HEK293 (cell line): ENCODE results near the gene SEC16A.

Source experiments
- HOXC10 ChIP-seq: sonication (generic); formaldehyde crosslinking; IDR thresholded peaks from 2 replicates; pipeline ENCODE4 v1.8.1; 2023; ENCODE audit warnings: mild to moderate bottlenecking, missing genetic modification reagents
- KLF10 ChIP-seq: fragments of 450-650 bp; IDR thresholded peaks from 2 replicates; pipeline ENCODE4 v1.5.1; 2018; ENCODE audit warnings: missing biosample characterization, mild to moderate bottlenecking, missing genetic modification characterization
- KLF7 ChIP-seq: fragments of 450-650 bp; formaldehyde crosslinking; IDR thresholded peaks from 2 replicates; pipeline ENCODE4 v1.5.1; 2016; ENCODE audit warnings: missing biosample characterization, missing genetic modification characterization, borderline replicate concordance
- KLF8 ChIP-seq: fragments of 450-650 bp; formaldehyde crosslinking; IDR thresholded peaks from 2 replicates; pipeline ENCODE4 v1.5.1; 2016; ENCODE audit warnings: missing biosample characterization, missing genetic modification characterization
- PBX3 ChIP-seq: sonication (generic); formaldehyde crosslinking; IDR thresholded peaks from 2 replicates; pipeline ENCODE4 v1.8.1; 2022; ENCODE audit warnings: mild to moderate bottlenecking, moderate library complexity, missing genetic modification reagents
- SP2 ChIP-seq: fragments of 450-650 bp; formaldehyde crosslinking; IDR thresholded peaks from 2 replicates; pipeline ENCODE4 v1.5.1; 2016; ENCODE audit warnings: missing biosample characterization, missing genetic modification characterization
- SP7 ChIP-seq: fragments of 450-650 bp; formaldehyde crosslinking; IDR thresholded peaks from 2 replicates; pipeline ENCODE4 v1.5.1; 2016; ENCODE audit warnings: missing biosample characterization, missing genetic modification characterization
- ZBTB8A ChIP-seq: fragments of 450-650 bp; formaldehyde crosslinking; IDR thresholded peaks from 2 replicates; pipeline ENCODE4 v1.5.1; 2016; ENCODE audit warnings: missing biosample characterization, missing genetic modification characterization
- ZFHX2 ChIP-seq: fragments of 450-650 bp; formaldehyde crosslinking; conservative IDR thresholded peaks from 2 replicates; pipeline ENCODE4 v1.5.1; 2016; ENCODE audit warnings: missing biosample characterization, missing genetic modification characterization
- ZNF148 ChIP-seq: fragments of 450-650 bp; formaldehyde crosslinking; IDR thresholded peaks from 2 replicates; pipeline ENCODE4 v1.5.0; 2017; ENCODE audit warnings: missing biosample characterization, missing genetic modification characterization, borderline replicate concordance
- ZNF157 ChIP-seq: fragments of 450-650 bp; formaldehyde crosslinking; IDR thresholded peaks from 2 replicates; pipeline ENCODE4 v1.5.1; 2016; ENCODE audit warnings: missing biosample characterization, missing genetic modification characterization
- ZNF175 ChIP-seq: fragments of 450-650 bp; formaldehyde crosslinking; IDR thresholded peaks from 2 replicates; pipeline ENCODE4 v1.5.1; 2016; ENCODE audit warnings: missing biosample characterization, missing genetic modification characterization
- ZNF2 ChIP-seq: fragments of 450-650 bp; formaldehyde crosslinking; IDR thresholded peaks from 2 replicates; pipeline ENCODE4 v1.5.1; 2016; ENCODE audit warnings: missing biosample characterization, missing genetic modification characterization
- ZNF214 ChIP-seq: fragments of 450-650 bp; formaldehyde crosslinking; IDR thresholded peaks from 2 replicates; pipeline ENCODE4 v1.5.1; 2017; ENCODE audit warnings: missing biosample characterization, mild to moderate bottlenecking, missing genetic modification characterization, borderline replicate concordance
- ZNF274 ChIP-seq, 2 experiments: fragments of 200-500 bp in 1 of 2; fragments of 450-650 bp in 1 of 2; sonication (Bioruptor generic) in 1 of 2; formaldehyde crosslinking in 1 of 2; IDR thresholded peaks; 2 replicates each; pipeline versions ENCODE4 v1.5.1 to v1.6.1; 2014 to 2016; ENCODE audit warnings: borderline replicate concordance in 1 of 2, inconsistent platforms in 1 of 2, low read length in 1 of 2, missing biosample characterization in 1 of 2, missing genetic modification characterization in 1 of 2
- ZNF335 ChIP-seq: fragments of 450-650 bp; formaldehyde crosslinking; conservative IDR thresholded peaks from 2 replicates; pipeline ENCODE4 v1.5.1; 2016; ENCODE audit warnings: missing biosample characterization, missing genetic modification characterization
- ZNF37A ChIP-seq: fragments of 450-650 bp; IDR thresholded peaks from 2 replicates; pipeline ENCODE4 v1.5.1; 2018; ENCODE audit warnings: missing biosample characterization, missing genetic modification characterization
- ZNF426 ChIP-seq: fragments of 450-650 bp; formaldehyde crosslinking; IDR thresholded peaks from 2 replicates; pipeline ENCODE4 v1.5.1; 2017; ENCODE audit warnings: missing biosample characterization, missing genetic modification characterization, mild to moderate bottlenecking, inconsistent platforms, moderate library complexity
- ZNF473 ChIP-seq: fragments of 450-650 bp; formaldehyde crosslinking; IDR thresholded peaks from 2 replicates; pipeline ENCODE4 v1.5.1; 2017; ENCODE audit warnings: missing biosample characterization, missing genetic modification characterization
- ZNF488 ChIP-seq: fragments of 450-650 bp; formaldehyde crosslinking; IDR thresholded peaks from 2 replicates; pipeline ENCODE4 v1.5.1; 2016; ENCODE audit warnings: missing biosample characterization, missing genetic modification characterization
- ZNF600 ChIP-seq: fragments of 450-650 bp; formaldehyde crosslinking; IDR thresholded peaks from 2 replicates; pipeline ENCODE4 v1.5.1; 2016; ENCODE audit warnings: missing biosample characterization, missing genetic modification characterization
- ZNF610 ChIP-seq: fragments of 450-650 bp; formaldehyde crosslinking; IDR thresholded peaks from 2 replicates; pipeline ENCODE4 v1.5.1; 2016; ENCODE audit warnings: missing biosample characterization, missing genetic modification characterization, borderline replicate concordance
- ZNF658 ChIP-seq: fragments of 450-650 bp; formaldehyde crosslinking; IDR thresholded peaks from 2 replicates; pipeline ENCODE4; 2016; ENCODE audit warnings: missing biosample characterization, missing genetic modification characterization
- ZNF692 ChIP-seq: fragments of 450-650 bp; formaldehyde crosslinking; IDR thresholded peaks from 2 replicates; pipeline ENCODE4 v1.5.1; 2016; ENCODE audit warnings: missing biosample characterization, missing genetic modification characterization
- ZNF843 ChIP-seq: fragments of 450-650 bp; formaldehyde crosslinking; IDR thresholded peaks from 2 replicates; pipeline ENCODE4 v1.5.1; 2016; ENCODE audit warnings: missing biosample characterization, missing genetic modification characterization
- ZSCAN30 ChIP-seq: fragments of 450-650 bp; IDR thresholded peaks from 2 replicates; pipeline ENCODE4 v1.5.1; 2018; ENCODE audit warnings: missing biosample characterization, mild to moderate bottlenecking, missing genetic modification characterization, moderate library complexity
- TF ChIP-seq, protein P1 (sequence below): fragments of 450-650 bp; formaldehyde crosslinking; IDR thresholded peaks from 2 replicates; pipeline ENCODE4 v1.5.1; 2017; ENCODE audit warnings: missing biosample characterization, missing genetic modification characterization
- TF ChIP-seq, protein P2 (sequence below): fragments of 450-650 bp; formaldehyde crosslinking; IDR thresholded peaks from 2 replicates; pipeline ENCODE4 v1.5.1; 2017; ENCODE audit warnings: missing biosample characterization, missing genetic modification characterization
- TF ChIP-seq, protein P3 (sequence below): fragments of 450-650 bp; formaldehyde crosslinking; IDR thresholded peaks from 2 replicates; pipeline ENCODE4 v1.5.1; 2016; ENCODE audit warnings: missing biosample characterization, missing genetic modification characterization

SEC16A gene

DNA sequence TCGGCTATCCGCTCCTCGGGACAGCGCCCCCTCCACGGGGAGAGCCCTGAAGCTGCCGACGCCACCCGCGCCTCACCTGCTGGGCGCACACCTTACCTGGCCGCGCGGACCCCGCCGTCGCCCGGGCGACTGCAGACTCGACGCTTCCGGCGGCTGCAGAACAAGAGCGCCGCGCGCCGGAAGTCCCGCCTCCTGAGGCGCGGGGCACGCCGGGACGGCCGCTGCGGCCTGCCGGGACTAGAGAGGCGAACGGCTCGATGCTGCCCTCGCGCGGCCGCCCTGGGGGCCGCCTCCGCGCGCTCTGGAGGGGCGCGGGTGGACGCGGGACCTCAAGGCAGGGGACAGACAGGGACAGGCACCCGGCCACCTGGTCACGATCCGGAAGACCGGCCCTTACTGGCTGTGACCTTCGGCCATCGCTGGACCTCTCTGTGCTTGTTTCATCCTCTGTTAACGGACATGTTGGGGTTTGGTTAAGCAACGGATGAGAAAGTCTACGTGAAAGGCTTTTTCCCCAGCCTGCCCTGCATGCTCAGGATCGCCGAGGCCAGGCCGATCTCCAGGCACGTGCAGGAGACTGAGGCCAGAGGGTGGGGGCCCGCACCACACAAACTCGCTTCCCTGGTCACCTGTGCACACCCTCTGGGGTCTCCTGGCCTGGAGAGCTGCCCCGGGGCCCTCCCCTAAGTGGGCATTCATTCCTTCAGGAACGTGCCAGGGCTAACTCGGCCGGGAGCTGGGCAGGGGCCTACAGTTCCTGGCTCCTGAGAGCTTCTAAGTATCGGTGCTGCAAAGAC lies 82.6 kb downstream of the SEC16A start, which contains the start of gene SNAPC4 (continued):
- peak; percentile 83; the same call in 1 of the 2 replicates for TF ChIP-seq PBX3 (CRISPR knock-in tag)
- no peak for TF ChIP-seq ZNF214 (tag by site-specific recombination)
- no peak for TF ChIP-seq ZNF843 (tag by site-specific recombination)
- TF ChIP-seq ZNF37A (tag by site-specific recombination) = no peak
- no peak for TF ChIP-seq SP7 (tag by site-specific recombination)
- TF ChIP-seq, protein P1, sequence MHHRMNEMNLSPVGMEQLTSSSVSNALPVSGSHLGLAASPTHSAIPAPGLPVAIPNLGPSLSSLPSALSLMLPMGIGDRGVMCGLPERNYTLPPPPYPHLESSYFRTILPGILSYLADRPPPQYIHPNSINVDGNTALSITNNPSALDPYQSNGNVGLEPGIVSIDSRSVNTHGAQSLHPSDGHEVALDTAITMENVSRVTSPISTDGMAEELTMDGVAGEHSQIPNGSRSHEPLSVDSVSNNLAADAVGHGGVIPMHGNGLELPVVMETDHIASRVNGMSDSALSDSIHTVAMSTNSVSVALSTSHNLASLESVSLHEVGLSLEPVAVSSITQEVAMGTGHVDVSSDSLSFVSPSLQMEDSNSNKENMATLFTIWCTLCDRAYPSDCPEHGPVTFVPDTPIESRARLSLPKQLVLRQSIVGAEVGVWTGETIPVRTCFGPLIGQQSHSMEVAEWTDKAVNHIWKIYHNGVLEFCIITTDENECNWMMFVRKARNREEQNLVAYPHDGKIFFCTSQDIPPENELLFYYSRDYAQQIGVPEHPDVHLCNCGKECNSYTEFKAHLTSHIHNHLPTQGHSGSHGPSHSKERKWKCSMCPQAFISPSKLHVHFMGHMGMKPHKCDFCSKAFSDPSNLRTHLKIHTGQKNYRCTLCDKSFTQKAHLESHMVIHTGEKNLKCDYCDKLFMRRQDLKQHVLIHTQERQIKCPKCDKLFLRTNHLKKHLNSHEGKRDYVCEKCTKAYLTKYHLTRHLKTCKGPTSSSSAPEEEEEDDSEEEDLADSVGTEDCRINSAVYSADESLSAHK (tag by site-specific recombination) = no peak
- 0 out of 2 replicates have a peak, but pooled peaks have one; percentile 32 for TF ChIP-seq ZNF692 (tag by site-specific recombination)
- TF ChIP-seq, protein P2, sequence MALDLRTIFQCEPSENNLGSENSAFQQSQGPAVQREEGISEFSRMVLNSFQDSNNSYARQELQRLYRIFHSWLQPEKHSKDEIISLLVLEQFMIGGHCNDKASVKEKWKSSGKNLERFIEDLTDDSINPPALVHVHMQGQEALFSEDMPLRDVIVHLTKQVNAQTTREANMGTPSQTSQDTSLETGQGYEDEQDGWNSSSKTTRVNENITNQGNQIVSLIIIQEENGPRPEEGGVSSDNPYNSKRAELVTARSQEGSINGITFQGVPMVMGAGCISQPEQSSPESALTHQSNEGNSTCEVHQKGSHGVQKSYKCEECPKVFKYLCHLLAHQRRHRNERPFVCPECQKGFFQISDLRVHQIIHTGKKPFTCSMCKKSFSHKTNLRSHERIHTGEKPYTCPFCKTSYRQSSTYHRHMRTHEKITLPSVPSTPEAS = no peak
- TF ChIP-seq KLF10 (tag by site-specific recombination) = peak; percentile 55
- TF ChIP-seq KLF7 (tag by site-specific recombination) = no peak
- TF ChIP-seq, protein P3, sequence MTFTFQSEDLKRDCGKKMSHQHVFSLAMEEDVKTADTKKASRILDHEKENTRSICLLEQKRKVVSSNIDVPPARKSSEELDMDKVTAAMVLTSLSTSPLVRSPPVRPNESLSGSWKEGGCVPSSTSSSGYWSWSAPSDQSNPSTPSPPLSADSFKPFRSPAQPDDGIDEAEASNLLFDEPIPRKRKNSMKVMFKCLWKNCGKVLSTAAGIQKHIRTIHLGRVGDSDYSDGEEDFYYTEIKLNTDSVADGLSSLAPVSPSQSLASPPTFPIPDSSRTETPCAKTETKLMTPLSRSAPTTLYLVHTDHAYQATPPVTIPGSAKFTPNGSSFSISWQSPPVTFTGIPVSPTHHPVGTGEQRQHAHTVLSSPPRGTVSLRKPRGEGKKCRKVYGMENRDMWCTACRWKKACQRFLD (tag by site-specific recombination) = no peak
- TF ChIP-seq ZNF157 (tag by site-specific recombination) = no peak
- TF ChIP-seq ZNF2 (tag by site-specific recombination) = no peak
- peak; percentile 71 for TF ChIP-seq ZSCAN30 (tag by site-specific recombination)
- no peak for TF ChIP-seq ZNF610 (tag by site-specific recombination)
- TF ChIP-seq KLF8 (tag by site-specific recombination) = no peak; the same call in 1 of the 2 replicates
- TF ChIP-seq HOXC10 (CRISPR knock-in tag) = no peak
- no peak for TF ChIP-seq ZNF488
- TF ChIP-seq ZNF600 (tag by site-specific recombination) = peak; percentile 71
- TF ChIP-seq ZNF473 (tag by site-specific recombination) = no peak
- TF ChIP-seq ZNF658 = no peak
- TF ChIP-seq ZBTB8A = peak; percentile 32
- TF ChIP-seq ZNF148 (tag by site-specific recombination) = no peak
- TF ChIP-seq ZNF335 (tag by site-specific recombination) = peak; percentile 65
- TF ChIP-seq ZNF426 = no peak
- no peak for TF ChIP-seq ZNF175 (tag by site-specific recombination)
- no peak for TF ChIP-seq ZNF274 (IDR thresholded peaks at IDR 0.05; ENCODE audit: low read length)
- TF ChIP-seq ZNF274 (tag by site-specific recombination; IDR thresholded peaks at IDR 0.05; ENCODE audit: borderline replicate concordance) = no peak
- TF ChIP-seq ZFHX2 (tag by site-specific recombination) = peak; percentile 62
- peak; percentile 42 for TF ChIP-seq SP2 (tag by site-specific recombination)
